A549 (cell line): Measurements from ENCODE around the gene H2AZ1. TPM values are rescaled to one million over a fixed set of nuclear protein-coding genes. Genes with fewer than 3 reads are reported as not detected.

Source experiments
- ATAC-seq, 2 experiments: fragments of 200-7000 bp in 1 of 2; fragments of >200 bp in 1 of 2; cut with Nextera tagmentation in 1 of 2; cut with Tn5 transposase in 1 of 2; 3 replicates each; pipeline versions ENCODE4 v1.8.0 to v1.9.1; 2018 to 2020; ENCODE audit warnings: mild to moderate bottlenecking in 1 of 2, moderate library complexity in 1 of 2
- CTCF ChIA-PET: fragments of 300-600 bp; sonication (Branson Sonifier 250); formaldehyde crosslinking; extraction: SDS; loops from one replicate; lab custom pipeline; 2021; ENCODE audit warnings: antibody characterized with exemption, inconsistent platforms; lab: Yijun Ruan, JAX
- POLR2A ChIA-PET: fragments of 350-600 bp; formaldehyde crosslinking; extraction: SDS; loops from one replicate; lab custom pipeline; 2021; ENCODE audit warnings: antibody characterized with exemption, inconsistent platforms; lab: Yijun Ruan, JAX
- DNase-seq, 2 experiments: peaks; one replicate each; pipeline versions ENCODE4 v3.0.0 to v3.0.0-alpha.2; 2011 to 2016; ENCODE audit warnings: low read depth in 1 of 2, low spot score in 1 of 2
- FAIRE-seq: peaks from 2 replicates; lab custom pipeline; 2011; peaks lifted over from hg19 to GRCh38; lab: Jason Lieb, UNC
- H3K27ac ChIP-seq, 2 experiments: fragments of >200 bp; sonication (Bioruptor Twin); formaldehyde crosslinking; 3 replicates each; pipeline ENCODE4 v1.5.1; 2016 to 2017
- H3K4me1 ChIP-seq: fragments of >200 bp; sonication (Bioruptor Twin); formaldehyde crosslinking; 3 replicates; pipeline ENCODE4 v1.6.1; 2016
- H3K4me2 ChIP-seq: fragments of >200 bp; sonication (Bioruptor Twin); formaldehyde crosslinking; 3 replicates; pipeline ENCODE4 v1.6.1; 2016
- H3K4me3 ChIP-seq: fragments of >200 bp; sonication (Bioruptor Twin); formaldehyde crosslinking; 3 replicates; pipeline ENCODE4 v1.5.1; 2016
- H3K9me3 ChIP-seq: fragments of >200 bp; sonication (Bioruptor Twin); formaldehyde crosslinking; 3 replicates; pipeline ENCODE4 v1.6.1; 2016
- CBX2 ChIP-seq: fragments of 200-600 bp; sonication (generic); IDR thresholded peaks from 2 replicates; pipeline ENCODE4 v1.6.1; 2016; ENCODE audit warnings: low read depth, mild to moderate bottlenecking, borderline replicate concordance
- CBX8 ChIP-seq: fragments of 200-600 bp; sonication (generic); IDR thresholded peaks from 2 replicates; pipeline ENCODE4 v1.6.1; 2016
- CHD2 ChIP-seq: fragments of 150-350 bp; IDR thresholded peaks from 2 replicates; pipeline ENCODE4 v1.6.1; 2014; ENCODE audit warnings: low read length; ENCODE audit not compliant: partially characterized antibody
- E2F6 ChIP-seq: IDR thresholded peaks from 2 replicates; pipeline ENCODE4 v1.6.1; 2012; ENCODE audit warnings: low read depth, borderline replicate concordance
- EHF ChIP-seq: fragments of 250-450 bp; sonication (Bioruptor Pico); IDR thresholded peaks from 2 replicates; pipeline ENCODE4 v1.5.0; 2020; ENCODE audit warnings: mild to moderate bottlenecking
- EP300 ChIP-seq, 2 experiments: fragments of >200 bp; sonication (Bioruptor Twin); formaldehyde crosslinking; IDR thresholded peaks; 2 replicates in 1 of 2; 3 replicates in 1 of 2; pipeline ENCODE4 v1.6.1; 2016 to 2017
- GATA3 ChIP-seq: IDR thresholded peaks from 2 replicates; pipeline ENCODE4 v1.6.1; 2012; ENCODE audit warnings: borderline replicate concordance
- HDAC2 ChIP-seq: fragments of 200-600 bp; sonication (generic); IDR thresholded peaks from 2 replicates; pipeline ENCODE4 v1.6.1; 2016
- HEYL ChIP-seq: fragments of 250-450 bp; sonication (Bioruptor Pico); IDR thresholded peaks from 2 replicates; pipeline ENCODE4 v1.8.0; 2021; ENCODE audit warnings: mild to moderate bottlenecking, moderate library complexity
- HOXB5 ChIP-seq: fragments of 250-450 bp; sonication (Bioruptor Pico); IDR thresholded peaks from 2 replicates; pipeline ENCODE4 v1.5.0; 2020; ENCODE audit warnings: mild to moderate bottlenecking, moderate library complexity
- JUNB ChIP-seq: fragments of >200 bp; sonication (Bioruptor Twin); formaldehyde crosslinking; IDR thresholded peaks from 2 replicates; pipeline ENCODE4 v1.6.1; 2016
- KDM5A ChIP-seq: fragments of 200-600 bp; sonication (generic); IDR thresholded peaks from 2 replicates; pipeline ENCODE4 v1.6.1; 2016; ENCODE audit warnings: antibody characterized with exemption, mild to moderate bottlenecking
- MAZ ChIP-seq: fragments of 150-350 bp; IDR thresholded peaks from 2 replicates; pipeline ENCODE4 v1.6.1; 2014; ENCODE audit warnings: antibody characterized with exemption, low read depth, low read length, borderline replicate concordance
- MYC ChIP-seq: IDR thresholded peaks from 2 replicates; pipeline ENCODE4 v1.6.1; 2012; ENCODE audit warnings: mild to moderate bottlenecking, inconsistent platforms, low read length, improper control_type of control experiment, borderline replicate concordance
- NFE2L2 ChIP-seq: fragments of 150-350 bp; conservative IDR thresholded peaks from 2 replicates; pipeline ENCODE4 v1.6.1; 2014; ENCODE audit warnings: low read length
- PHF8 ChIP-seq: fragments of 200-600 bp; sonication (generic); IDR thresholded peaks from 2 replicates; pipeline ENCODE4 v1.6.1; 2016; ENCODE audit warnings: low read depth, mild to moderate bottlenecking, antibody characterized with exemption, moderate library complexity, borderline replicate concordance
- POLR2A ChIP-seq: IDR thresholded peaks from 2 replicates; pipeline ENCODE4 v1.6.1; 2012; ENCODE audit warnings: mild to moderate bottlenecking, low read length
- POLR2AphosphoS2 ChIP-seq: conservative IDR thresholded peaks from 2 replicates; pipeline ENCODE4 v1.6.1; 2012; ENCODE audit warnings: low read length, improper control_type of control experiment, inconsistent platforms
- RAD21 ChIP-seq, 2 experiments: fragments of >200 bp in 1 of 2; sonication (Bioruptor Twin) in 1 of 2; formaldehyde crosslinking in 1 of 2; IDR thresholded peaks in 1 of 2; conservative IDR thresholded peaks in 1 of 2; 2 replicates in 1 of 2; 3 replicates in 1 of 2; pipeline ENCODE4 v1.6.1; 2012 to 2018; ENCODE audit warnings: inconsistent platforms in 1 of 2
- RARB ChIP-seq: fragments of 250-450 bp; sonication (Bioruptor Pico); IDR thresholded peaks from 2 replicates; pipeline ENCODE4 v1.8.0; 2021; ENCODE audit warnings: mild to moderate bottlenecking, moderate library complexity
- RCOR1 ChIP-seq: fragments of 150-350 bp; IDR thresholded peaks from 2 replicates; pipeline ENCODE4 v1.6.1; 2014; ENCODE audit warnings: antibody characterized with exemption, low read length, low read depth
- RFX5 ChIP-seq: fragments of 450-650 bp; IDR thresholded peaks from 2 replicates; pipeline ENCODE4 v1.7.1; 2014; ENCODE audit warnings: antibody characterized with exemption, mild to moderate bottlenecking, moderate library complexity
- SMC3 ChIP-seq: fragments of >200 bp; sonication (Bioruptor Twin); formaldehyde crosslinking; IDR thresholded peaks from 3 replicates; pipeline ENCODE4 v1.6.1; 2018; ENCODE audit warnings: inconsistent platforms
- TP53 ChIP-seq: fragments of 250-450 bp; sonication (Bioruptor Pico); IDR thresholded peaks from 2 replicates; pipeline ENCODE4 v1.5.0; 2021; ENCODE audit warnings: mild to moderate bottlenecking, moderate library complexity
- ZFP36 ChIP-seq: fragments of 450-650 bp; IDR thresholded peaks from 2 replicates; pipeline ENCODE4 v1.6.1; 2014; ENCODE audit warnings: borderline replicate concordance; ENCODE audit not compliant: partially characterized antibody
- WGBS: methylation state at CpG from one replicate; pipeline ENCODE4 v1.1.6; 2017; ENCODE audit errors: missing lambda C conversion rate; 5-methylcytosine and 5-hydroxymethylcytosine counted together
- polyA plus RNA-seq, 4 experiments: library from polyadenylated mRNA; depleted of rRNA in 3 of 4; stranded (reverse); fragments of >200 nt; fragmentation: RNase III in 1 of 4; extraction: RNeasy Plus Mini Kit Qiagen cat#74134 plus additional on column Dnase treatment in 1 of 4; gene quantifications; 2 replicates in 3 of 4; 3 replicates in 1 of 4; pipeline ENCODE4 v1.2.3, GENCODE V29; 2011 to 2017
- TF ChIP-seq, protein P1 (sequence below): fragments of >200 bp; sonication (Bioruptor Twin); formaldehyde crosslinking; IDR thresholded peaks from 3 replicates; pipeline ENCODE4 v1.5.1; 2016
- TF ChIP-seq, protein P2 (sequence below): fragments of 200-600 bp; sonication (generic); IDR thresholded peaks from 2 replicates; pipeline ENCODE4 v1.6.1; 2016; ENCODE audit warnings: antibody characterized with exemption, mild to moderate bottlenecking, moderate library complexity
- TF ChIP-seq, protein P3 (sequence below): IDR thresholded peaks from 2 replicates; pipeline ENCODE4 v1.6.1; 2012
- TF ChIP-seq, protein P4 (sequence below): fragments of 250-450 bp; sonication (Bioruptor Pico); IDR thresholded peaks from 2 replicates; pipeline ENCODE4 v1.5.0; 2021; ENCODE audit warnings: mild to moderate bottlenecking, moderate library complexity, borderline replicate concordance
- TF ChIP-seq, protein P5 (sequence below): fragments of 450-650 bp; IDR thresholded peaks from 2 replicates; pipeline ENCODE4 v1.6.1; 2014; ENCODE audit warnings: antibody characterized with exemption

Gene H2AZ1
- polyA plus RNA-seq, 2 of the 4 experiments (the other 2 are of a cell fraction), result 646 to 913 TPM

DNA sequence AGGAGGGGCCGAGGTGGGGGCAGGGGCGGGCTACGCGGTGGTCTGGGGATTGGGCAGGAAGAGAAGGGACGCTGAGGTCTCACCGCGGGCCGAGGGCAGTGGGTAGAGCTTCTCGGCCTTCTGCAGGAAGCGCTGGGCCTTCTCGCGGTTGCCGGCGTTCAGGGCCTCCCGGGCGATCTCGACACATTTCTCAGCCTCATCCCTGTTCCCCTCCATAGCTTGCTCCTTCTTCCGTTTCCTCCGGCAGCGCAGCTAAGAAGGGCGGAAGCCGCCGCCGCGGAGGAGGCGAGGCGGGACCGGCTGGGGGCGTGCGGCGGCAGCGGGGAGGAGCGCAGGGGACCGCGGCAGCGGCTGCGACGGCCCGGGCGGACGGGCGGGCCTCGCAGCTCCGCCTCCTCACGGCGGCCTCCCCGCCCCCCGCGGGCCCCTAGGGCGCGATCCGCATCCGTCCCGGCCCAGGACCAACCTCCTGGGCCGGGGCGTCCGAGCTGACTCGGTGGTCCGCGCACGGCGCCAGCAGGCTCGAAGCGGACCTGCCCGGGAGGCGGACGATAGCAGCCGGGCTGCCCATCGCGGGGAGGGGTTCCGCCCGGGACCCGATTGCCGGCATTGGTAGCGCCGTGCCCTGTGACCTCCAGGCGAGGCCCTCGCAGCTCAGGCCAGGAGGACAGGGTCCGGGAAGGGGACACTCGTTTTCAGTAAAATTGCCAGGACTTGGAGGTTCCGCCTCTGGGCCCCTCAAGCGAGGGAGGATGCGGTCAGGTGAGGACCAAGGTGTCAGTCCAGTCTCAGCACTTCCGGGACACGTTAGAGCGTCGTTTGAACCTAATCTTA, 3.5 kb downstream of the H2AZ1 start, which contains the start of gene DNAJB14:
DNAJB14 (minus strand) TSS at position 263 of the 834 bp plus-strand sequence; CDS start at position 216, 47 bp downstream.
- peak in 1 of 2 experiments; percentile 73 for DNase-seq
- TF ChIP-seq TP53 (CRISPR knock-in tag) (peak; percentile 44; the same call in 1 of the 2 replicates), HEYL (CRISPR knock-in tag) (no peak), MAZ (no peak), GATA3 (no peak), CHD2 (no peak), RFX5 (no peak), CBX8 (no peak), HDAC2 (no peak), KDM5A (no peak; the same call in 1 of the 2 replicates), RAD21 (conservative IDR thresholded peaks at IDR 0.05 in 1 of 2, IDR thresholded peaks at IDR 0.05 in 1 of 2) (no peak), POLR2AphosphoS2 (peak; percentile 87; the same call in 1 of the 2 replicates), ZFP36 (no peak), PHF8 (peak; percentile 15; the same call in 1 of the 2 replicates), E2F6 (no peak), EHF (CRISPR knock-in tag) (no peak; the same call in 1 of the 2 replicates), SMC3 (no peak), POLR2A (peak; percentile 60), EP300 (IDR thresholded peaks at IDR 0.05) (no peak), NFE2L2 (no peak), HOXB5 (CRISPR knock-in tag) (peak; percentile 15; the same call in 1 of the 2 replicates), RCOR1 (no peak), MYC (no peak), JUNB (no peak), RARB (CRISPR knock-in tag) (peak; percentile 81; the same call in 1 of the 2 replicates), CBX2 (no peak)
- TF ChIP-seq, protein P1, sequence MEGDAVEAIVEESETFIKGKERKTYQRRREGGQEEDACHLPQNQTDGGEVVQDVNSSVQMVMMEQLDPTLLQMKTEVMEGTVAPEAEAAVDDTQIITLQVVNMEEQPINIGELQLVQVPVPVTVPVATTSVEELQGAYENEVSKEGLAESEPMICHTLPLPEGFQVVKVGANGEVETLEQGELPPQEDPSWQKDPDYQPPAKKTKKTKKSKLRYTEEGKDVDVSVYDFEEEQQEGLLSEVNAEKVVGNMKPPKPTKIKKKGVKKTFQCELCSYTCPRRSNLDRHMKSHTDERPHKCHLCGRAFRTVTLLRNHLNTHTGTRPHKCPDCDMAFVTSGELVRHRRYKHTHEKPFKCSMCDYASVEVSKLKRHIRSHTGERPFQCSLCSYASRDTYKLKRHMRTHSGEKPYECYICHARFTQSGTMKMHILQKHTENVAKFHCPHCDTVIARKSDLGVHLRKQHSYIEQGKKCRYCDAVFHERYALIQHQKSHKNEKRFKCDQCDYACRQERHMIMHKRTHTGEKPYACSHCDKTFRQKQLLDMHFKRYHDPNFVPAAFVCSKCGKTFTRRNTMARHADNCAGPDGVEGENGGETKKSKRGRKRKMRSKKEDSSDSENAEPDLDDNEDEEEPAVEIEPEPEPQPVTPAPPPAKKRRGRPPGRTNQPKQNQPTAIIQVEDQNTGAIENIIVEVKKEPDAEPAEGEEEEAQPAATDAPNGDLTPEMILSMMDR, result no peak
- TF ChIP-seq, protein P2, sequence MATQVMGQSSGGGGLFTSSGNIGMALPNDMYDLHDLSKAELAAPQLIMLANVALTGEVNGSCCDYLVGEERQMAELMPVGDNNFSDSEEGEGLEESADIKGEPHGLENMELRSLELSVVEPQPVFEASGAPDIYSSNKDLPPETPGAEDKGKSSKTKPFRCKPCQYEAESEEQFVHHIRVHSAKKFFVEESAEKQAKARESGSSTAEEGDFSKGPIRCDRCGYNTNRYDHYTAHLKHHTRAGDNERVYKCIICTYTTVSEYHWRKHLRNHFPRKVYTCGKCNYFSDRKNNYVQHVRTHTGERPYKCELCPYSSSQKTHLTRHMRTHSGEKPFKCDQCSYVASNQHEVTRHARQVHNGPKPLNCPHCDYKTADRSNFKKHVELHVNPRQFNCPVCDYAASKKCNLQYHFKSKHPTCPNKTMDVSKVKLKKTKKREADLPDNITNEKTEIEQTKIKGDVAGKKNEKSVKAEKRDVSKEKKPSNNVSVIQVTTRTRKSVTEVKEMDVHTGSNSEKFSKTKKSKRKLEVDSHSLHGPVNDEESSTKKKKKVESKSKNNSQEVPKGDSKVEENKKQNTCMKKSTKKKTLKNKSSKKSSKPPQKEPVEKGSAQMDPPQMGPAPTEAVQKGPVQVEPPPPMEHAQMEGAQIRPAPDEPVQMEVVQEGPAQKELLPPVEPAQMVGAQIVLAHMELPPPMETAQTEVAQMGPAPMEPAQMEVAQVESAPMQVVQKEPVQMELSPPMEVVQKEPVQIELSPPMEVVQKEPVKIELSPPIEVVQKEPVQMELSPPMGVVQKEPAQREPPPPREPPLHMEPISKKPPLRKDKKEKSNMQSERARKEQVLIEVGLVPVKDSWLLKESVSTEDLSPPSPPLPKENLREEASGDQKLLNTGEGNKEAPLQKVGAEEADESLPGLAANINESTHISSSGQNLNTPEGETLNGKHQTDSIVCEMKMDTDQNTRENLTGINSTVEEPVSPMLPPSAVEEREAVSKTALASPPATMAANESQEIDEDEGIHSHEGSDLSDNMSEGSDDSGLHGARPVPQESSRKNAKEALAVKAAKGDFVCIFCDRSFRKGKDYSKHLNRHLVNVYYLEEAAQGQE, result no peak
- TF ChIP-seq, protein P3, sequence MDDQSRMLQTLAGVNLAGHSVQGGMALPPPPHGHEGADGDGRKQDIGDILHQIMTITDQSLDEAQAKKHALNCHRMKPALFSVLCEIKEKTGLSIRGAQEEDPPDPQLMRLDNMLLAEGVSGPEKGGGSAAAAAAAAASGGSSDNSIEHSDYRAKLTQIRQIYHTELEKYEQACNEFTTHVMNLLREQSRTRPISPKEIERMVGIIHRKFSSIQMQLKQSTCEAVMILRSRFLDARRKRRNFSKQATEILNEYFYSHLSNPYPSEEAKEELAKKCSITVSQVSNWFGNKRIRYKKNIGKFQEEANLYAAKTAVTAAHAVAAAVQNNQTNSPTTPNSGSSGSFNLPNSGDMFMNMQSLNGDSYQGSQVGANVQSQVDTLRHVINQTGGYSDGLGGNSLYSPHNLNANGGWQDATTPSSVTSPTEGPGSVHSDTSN, result 0 out of 2 replicates have a peak, but pooled peaks have one; percentile 12
- TF ChIP-seq, protein P4, sequence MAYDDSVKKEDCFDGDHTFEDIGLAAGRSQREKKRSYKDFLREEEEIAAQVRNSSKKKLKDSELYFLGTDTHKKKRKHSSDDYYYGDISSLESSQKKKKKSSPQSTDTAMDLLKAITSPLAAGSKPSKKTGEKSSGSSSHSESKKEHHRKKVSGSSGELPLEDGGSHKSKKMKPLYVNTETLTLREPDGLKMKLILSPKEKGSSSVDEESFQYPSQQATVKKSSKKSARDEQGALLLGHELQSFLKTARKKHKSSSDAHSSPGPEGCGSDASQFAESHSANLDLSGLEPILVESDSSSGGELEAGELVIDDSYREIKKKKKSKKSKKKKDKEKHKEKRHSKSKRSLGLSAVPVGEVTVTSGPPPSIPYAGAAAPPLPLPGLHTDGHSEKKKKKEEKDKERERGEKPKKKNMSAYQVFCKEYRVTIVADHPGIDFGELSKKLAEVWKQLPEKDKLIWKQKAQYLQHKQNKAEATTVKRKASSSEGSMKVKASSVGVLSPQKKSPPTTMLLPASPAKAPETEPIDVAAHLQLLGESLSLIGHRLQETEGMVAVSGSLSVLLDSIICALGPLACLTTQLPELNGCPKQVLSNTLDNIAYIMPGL (CRISPR knock-in tag), result no peak; the same call in 1 of the 2 replicates
- TF ChIP-seq, protein P5, sequence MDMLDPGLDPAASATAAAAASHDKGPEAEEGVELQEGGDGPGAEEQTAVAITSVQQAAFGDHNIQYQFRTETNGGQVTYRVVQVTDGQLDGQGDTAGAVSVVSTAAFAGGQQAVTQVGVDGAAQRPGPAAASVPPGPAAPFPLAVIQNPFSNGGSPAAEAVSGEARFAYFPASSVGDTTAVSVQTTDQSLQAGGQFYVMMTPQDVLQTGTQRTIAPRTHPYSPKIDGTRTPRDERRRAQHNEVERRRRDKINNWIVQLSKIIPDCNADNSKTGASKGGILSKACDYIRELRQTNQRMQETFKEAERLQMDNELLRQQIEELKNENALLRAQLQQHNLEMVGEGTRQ, result 0 out of 2 replicates have a peak, but pooled peaks have one; percentile 5

More for the DNA sequence above, 3.5 kb downstream of the H2AZ1 start, which contains the start of gene DNAJB14:
- CTCF ChIA-PET, result interaction anchor here (0.6 to 1.5 kb wide), 3 partner anchors 19 to 172 kb away, joined by 3 read pairs; no protein-coding TSS in a partner anchor
- WGBS, result 2% methylated on average over 12 of the region's 87 CpGs
- no peaks in the 10 kb centered on the region for H3K9me3 ChIP-seq
- peak within 1 kb of the TSS; percentile 96 to 99 for H3K27ac ChIP-seq
- peak within 1 kb of the TSS; percentile 94 for H3K4me3 ChIP-seq
- FAIRE-seq (no peak), ATAC-seq (peak; percentile 57 to 71)
- H3K4me2 ChIP-seq, result peak within 1 kb of the TSS; percentile 81
- H3K4me1 ChIP-seq, result peaks cover 24% of the 10 kb centered on the region
- POLR2A ChIA-PET, result interaction anchor here (0.5 to 1.7 kb wide), 5 partner anchors 8 to 891 kb away, joined by 3 to 11 read pairs (median 5); partner anchors contain the start of genes LAMTOR3 and TRMT10A
